K562 (cell line): ENCODE results near the gene THEM4.

Source experiments
- ARID3A ChIP-seq: IDR thresholded peaks from 2 replicates; pipeline ENCODE4 v1.6.1; 2012; ENCODE audit warnings: low read depth, low read length, improper control_type of control experiment, borderline replicate concordance
- CBX3 ChIP-seq, 2 experiments: IDR thresholded peaks; 1 replicate in 1 of 2; 2 replicates in 1 of 2; pipeline ENCODE4 v1.6.1; 2012; ENCODE audit warnings: inconsistent platforms in 2 of 2, low read length in 2 of 2, borderline replicate concordance in 1 of 2, control low read depth in 1 of 2
- CTBP1 ChIP-seq: fragments of 450-650 bp; IDR thresholded peaks from 2 replicates; pipeline ENCODE4 v1.6.1; 2016; ENCODE audit warnings: borderline replicate concordance
- CTCF ChIP-seq, 3 experiments: IDR thresholded peaks in 2 of 3; conservative IDR thresholded peaks in 1 of 3; 2 replicates each; pipeline ENCODE4 v1.5.1; 2011 to 2012; ENCODE audit warnings: low read length in 3 of 3, mild to moderate bottlenecking in 3 of 3, control low read depth in 2 of 3, improper control_type of control experiment in 1 of 3, inconsistent platforms in 1 of 3, low read depth in 1 of 3, mixed read lengths in 1 of 3, moderate library complexity in 1 of 3; ENCODE audit not compliant: insufficient read depth in 2 of 3
- ELK1 ChIP-seq: sonication (generic); formaldehyde crosslinking; IDR thresholded peaks from 2 replicates; pipeline ENCODE4 v1.8.1; 2022; ENCODE audit warnings: missing genetic modification reagents
- EP300 ChIP-seq: IDR thresholded peaks from 2 replicates; pipeline ENCODE4 v1.6.1; 2012; ENCODE audit warnings: low read length, improper control_type of control experiment
- FOXJ3 ChIP-seq: sonication (generic); formaldehyde crosslinking; IDR thresholded peaks from 2 replicates; pipeline ENCODE4 v1.4.0; 2020; ENCODE audit warnings: mild to moderate bottlenecking, missing genetic modification reagents
- HDAC2 ChIP-seq: fragments of 450-650 bp; IDR thresholded peaks from 2 replicates; pipeline ENCODE4 v1.6.1; 2016; ENCODE audit warnings: mild to moderate bottlenecking
- KDM4B ChIP-seq, 2 experiments: fragments of 450-650 bp in 1 of 2; sonication (generic) in 1 of 2; IDR thresholded peaks; 2 replicates each; pipeline ENCODE4 v1.6.1; 2016 to 2017; ENCODE audit warnings: borderline replicate concordance in 2 of 2, antibody characterized with exemption in 1 of 2, low read depth in 1 of 2, mild to moderate bottlenecking in 1 of 2
- NFXL1 ChIP-seq: fragments of 450-650 bp; formaldehyde crosslinking; IDR thresholded peaks from 2 replicates; pipeline ENCODE4 v1.4.0; 2021; ENCODE audit warnings: mild to moderate bottlenecking
- NR3C1 ChIP-seq: sonication (generic); formaldehyde crosslinking; IDR thresholded peaks from 2 replicates; pipeline ENCODE4 v1.8.1; 2022; ENCODE audit warnings: missing genetic modification reagents
- PML ChIP-seq: IDR thresholded peaks from 2 replicates; pipeline ENCODE4 v1.6.1; 2012; ENCODE audit warnings: low read length, inconsistent platforms
- RCOR1 ChIP-seq, 2 experiments: IDR thresholded peaks; 2 replicates each; pipeline ENCODE4 v1.6.1; 2012; ENCODE audit warnings: low read depth in 2 of 2, low read length in 2 of 2, borderline replicate concordance in 1 of 2, improper control_type of control experiment in 1 of 2
- SMARCB1 ChIP-seq: IDR thresholded peaks from 2 replicates; pipeline ENCODE4 v1.6.1; 2011; ENCODE audit warnings: improper control_type of control experiment, low read depth; ENCODE audit not compliant: insufficient read length

- no peak for TF ChIP-seq NFXL1 (CRISPR knock-in tag)
- TF ChIP-seq ELK1 (CRISPR knock-in tag): no peak
- no peak for TF ChIP-seq SMARCB1
- no peak for TF ChIP-seq CTBP1
- no peak for TF ChIP-seq HDAC2
- no peak for TF ChIP-seq ARID3A
- TF ChIP-seq EP300: no peak
- no peak for TF ChIP-seq FOXJ3
- TF ChIP-seq CBX3 (IDR thresholded peaks at IDR 0.05; ENCODE audit: borderline replicate concordance in 1 of 2, low read length in 2 of 2): no peak
- TF ChIP-seq NR3C1: no peak
- no peak for TF ChIP-seq KDM4B (IDR thresholded peaks at IDR 0.05; ENCODE audit: borderline replicate concordance in 2 of 2, low read depth in 1 of 2)
- no peak for TF ChIP-seq PML
- TF ChIP-seq RCOR1 (IDR thresholded peaks at IDR 0.05; ENCODE audit: borderline replicate concordance in 1 of 2, low read depth in 2 of 2, low read length in 2 of 2): no peak
- no peak for TF ChIP-seq CTCF (IDR thresholded peaks at IDR 0.05 in 2 of 3, conservative IDR thresholded peaks at IDR 0.05 in 1 of 3; ENCODE audit: insufficient read depth in 2 of 3, low read depth in 1 of 3, low read length in 3 of 3)
Observed at GRCh38 chr1:151849126-151849525, 60.2 kb downstream of the THEM4 start.
